ENCODE data around the gene CFAP20DC.

CFAP20DC gene

DNA sequence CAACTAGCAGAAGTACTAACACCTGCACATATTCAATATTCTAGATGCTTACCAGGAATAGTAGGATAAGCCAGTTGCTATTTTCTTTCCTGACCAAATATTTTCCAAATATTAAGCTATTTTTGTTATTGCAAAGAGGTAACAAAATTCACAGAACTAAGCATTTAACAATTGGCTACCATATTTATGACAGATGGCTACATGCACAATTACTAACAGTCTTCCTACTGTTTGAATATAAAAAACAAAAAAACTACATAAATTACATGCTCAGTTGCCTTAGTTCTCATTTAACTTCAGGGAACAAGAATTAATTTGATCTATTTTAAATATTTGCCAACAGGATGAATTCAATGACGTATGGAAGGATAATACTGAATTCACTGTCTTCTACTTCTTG is 36.2 kb downstream of the CFAP20DC start:
- TF ChIP-seq, protein P1, sequence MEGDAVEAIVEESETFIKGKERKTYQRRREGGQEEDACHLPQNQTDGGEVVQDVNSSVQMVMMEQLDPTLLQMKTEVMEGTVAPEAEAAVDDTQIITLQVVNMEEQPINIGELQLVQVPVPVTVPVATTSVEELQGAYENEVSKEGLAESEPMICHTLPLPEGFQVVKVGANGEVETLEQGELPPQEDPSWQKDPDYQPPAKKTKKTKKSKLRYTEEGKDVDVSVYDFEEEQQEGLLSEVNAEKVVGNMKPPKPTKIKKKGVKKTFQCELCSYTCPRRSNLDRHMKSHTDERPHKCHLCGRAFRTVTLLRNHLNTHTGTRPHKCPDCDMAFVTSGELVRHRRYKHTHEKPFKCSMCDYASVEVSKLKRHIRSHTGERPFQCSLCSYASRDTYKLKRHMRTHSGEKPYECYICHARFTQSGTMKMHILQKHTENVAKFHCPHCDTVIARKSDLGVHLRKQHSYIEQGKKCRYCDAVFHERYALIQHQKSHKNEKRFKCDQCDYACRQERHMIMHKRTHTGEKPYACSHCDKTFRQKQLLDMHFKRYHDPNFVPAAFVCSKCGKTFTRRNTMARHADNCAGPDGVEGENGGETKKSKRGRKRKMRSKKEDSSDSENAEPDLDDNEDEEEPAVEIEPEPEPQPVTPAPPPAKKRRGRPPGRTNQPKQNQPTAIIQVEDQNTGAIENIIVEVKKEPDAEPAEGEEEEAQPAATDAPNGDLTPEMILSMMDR (conservative IDR thresholded peaks at IDR 0.05; ENCODE audit: low read depth, low read length) = no peak
- no peaks in the 10 kb centered on the region for H3K36me3 ChIP-seq (ENCODE audit: insufficient read depth)
- H3K4me3 ChIP-seq (IDR thresholded peaks at IDR 0.05; ENCODE audit: insufficient read depth, low read depth, low read length) = no peak overlapping the region
- H2AFZ ChIP-seq (ENCODE audit: low read depth) = no peak overlapping the region
- no peaks in the 10 kb centered on the region for H3K27me3 ChIP-seq (ENCODE audit: insufficient read depth, low read depth)
- no peak overlapping the region for H3K4me2 ChIP-seq
- H3K79me2 ChIP-seq (ENCODE audit: insufficient read depth, low read depth) = no peaks in the 10 kb centered on the region
- H3K4me1 ChIP-seq (ENCODE audit: low read depth, poor library complexity, severe bottlenecking) = no peaks in the 10 kb centered on the region
- no peak overlapping the region for H3K27ac ChIP-seq
- no peaks in the 10 kb centered on the region for H4K20me1 ChIP-seq (ENCODE audit: insufficient read depth)
- no peak overlapping the region for H3K9ac ChIP-seq

DNA sequence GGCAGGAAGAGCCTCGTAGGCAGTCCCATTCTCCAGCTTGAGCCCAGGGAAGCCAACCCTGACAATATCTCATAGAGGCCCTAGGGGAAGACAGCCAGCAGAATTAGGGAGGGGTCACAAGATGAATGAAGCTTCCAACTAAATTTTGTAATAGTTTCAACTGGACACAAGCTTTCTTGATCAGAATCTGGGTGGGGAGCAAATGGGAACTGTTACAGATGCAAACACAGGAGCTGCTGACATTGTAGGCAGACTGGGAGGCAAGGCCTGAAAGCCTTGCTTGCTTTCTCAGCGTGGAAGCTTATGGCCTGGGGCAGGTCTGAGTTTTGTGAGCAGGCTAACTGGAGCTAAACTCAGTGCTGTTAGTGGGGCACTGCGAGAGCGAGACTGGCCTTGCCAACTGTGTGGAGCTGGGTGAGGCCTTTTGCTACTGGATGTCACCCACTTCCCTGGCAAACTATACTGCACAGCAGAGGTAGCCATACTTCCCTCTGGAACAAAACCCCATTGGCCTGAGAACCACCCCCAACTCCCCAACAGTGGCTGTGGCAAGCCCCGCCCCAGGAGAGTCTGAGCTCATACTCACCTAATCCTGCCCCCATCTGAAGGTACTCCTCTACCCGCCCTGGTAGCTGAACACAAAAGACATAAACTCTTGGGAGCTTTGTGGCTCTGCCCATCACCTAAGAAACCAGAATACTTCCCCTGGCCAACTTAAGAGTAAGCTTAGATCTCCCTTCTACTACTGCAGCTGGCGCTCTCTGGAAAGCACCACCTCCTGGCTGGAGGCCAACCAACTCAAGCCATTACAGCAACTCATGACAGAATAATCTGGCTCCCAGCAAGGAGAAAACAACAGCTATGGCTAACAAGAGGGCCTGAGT is 42.9 kb downstream of the CFAP20DC start:
- Histone ChIP-seq H3K27ac (no peak overlapping the region), H3K4me2 (no peak overlapping the region), H3K27me3 (ENCODE audit: insufficient read depth, low read depth) (no peaks in the 10 kb centered on the region), H3K36me3 (ENCODE audit: insufficient read depth) (no peaks in the 10 kb centered on the region), H2AFZ (ENCODE audit: low read depth) (no peak overlapping the region; the same call in 1 of the 2 replicates), H3K79me2 (ENCODE audit: insufficient read depth, low read depth) (no peaks in the 10 kb centered on the region), H3K4me3 (IDR thresholded peaks at IDR 0.05; ENCODE audit: insufficient read depth, low read depth, low read length) (no peak overlapping the region), H3K9ac (no peak overlapping the region), H3K4me1 (ENCODE audit: low read depth, poor library complexity, severe bottlenecking) (peaks cover 3% of the 10 kb centered on the region), H4K20me1 (ENCODE audit: insufficient read depth) (no peaks in the 10 kb centered on the region)
- TF ChIP-seq, protein P1 (conservative IDR thresholded peaks at IDR 0.05; ENCODE audit: low read depth, low read length) = no peak

DNA sequence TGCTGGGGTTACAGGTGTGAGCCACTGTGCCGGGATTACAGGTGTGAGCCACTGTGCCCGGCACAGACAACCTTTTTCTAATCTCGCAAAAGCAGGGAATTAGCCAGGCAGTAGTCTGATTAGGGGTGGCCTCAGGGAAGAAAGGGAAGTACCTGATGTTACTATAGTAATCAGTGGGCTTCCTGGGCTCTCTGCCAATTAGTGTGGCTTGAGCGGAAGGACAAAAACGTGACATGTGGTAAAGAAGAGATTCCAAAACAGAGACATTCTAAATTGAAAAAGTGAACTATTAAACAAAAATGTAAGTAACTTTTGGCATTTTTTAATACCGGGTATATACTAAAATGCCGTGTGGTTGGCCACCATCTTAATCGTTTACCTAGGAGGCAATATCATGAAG is 48.1 kb downstream of the CFAP20DC start:
- no peak overlapping the region for H3K4me3 ChIP-seq (IDR thresholded peaks at IDR 0.05; ENCODE audit: insufficient read depth, low read depth, low read length)
- no peaks in the 10 kb centered on the region for H3K36me3 ChIP-seq (ENCODE audit: insufficient read depth)
- no peaks in the 10 kb centered on the region for H3K4me1 ChIP-seq (ENCODE audit: low read depth, poor library complexity, severe bottlenecking)
- H3K9ac ChIP-seq = no peak overlapping the region
- no peak overlapping the region for H3K4me2 ChIP-seq
- TF ChIP-seq, protein P1 (conservative IDR thresholded peaks at IDR 0.05; ENCODE audit: low read depth, low read length) = no peak
- no peaks in the 10 kb centered on the region for H3K79me2 ChIP-seq (ENCODE audit: insufficient read depth, low read depth)
- H3K27me3 ChIP-seq (ENCODE audit: insufficient read depth, low read depth) = no peaks in the 10 kb centered on the region
- no peak overlapping the region for H2AFZ ChIP-seq (ENCODE audit: low read depth)
- H3K27ac ChIP-seq = no peak overlapping the region
- H4K20me1 ChIP-seq (ENCODE audit: insufficient read depth) = no peaks in the 10 kb centered on the region

DNA sequence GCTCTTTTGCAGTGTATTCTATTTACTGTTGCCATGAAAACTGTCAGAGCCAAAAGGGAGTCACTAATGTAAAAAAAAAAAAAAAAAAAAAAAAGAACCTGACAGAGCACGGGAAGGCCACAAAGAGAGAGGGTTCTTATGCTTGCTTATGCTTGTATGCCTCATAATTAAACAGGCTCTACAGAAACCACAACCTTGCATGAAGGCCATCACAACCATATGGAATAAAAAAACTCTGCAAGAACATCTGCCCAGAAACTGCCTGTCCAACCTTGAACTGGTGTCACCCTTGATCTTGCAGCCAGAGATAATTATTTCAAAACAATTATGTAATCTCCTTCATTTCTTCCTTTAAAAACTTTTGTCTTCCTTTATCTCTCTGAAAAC is 50.1 kb downstream of the CFAP20DC start:
- no peaks in the 10 kb centered on the region for H3K79me2 ChIP-seq (ENCODE audit: insufficient read depth, low read depth)
- no peak overlapping the region for H3K4me3 ChIP-seq (IDR thresholded peaks at IDR 0.05; ENCODE audit: insufficient read depth, low read depth, low read length)
- H3K36me3 ChIP-seq (ENCODE audit: insufficient read depth) = no peaks in the 10 kb centered on the region
- no peak overlapping the region for H3K4me2 ChIP-seq
- H4K20me1 ChIP-seq (ENCODE audit: insufficient read depth) = no peaks in the 10 kb centered on the region
- H2AFZ ChIP-seq (ENCODE audit: low read depth) = no peak overlapping the region
- H3K4me1 ChIP-seq (ENCODE audit: low read depth, poor library complexity, severe bottlenecking) = no peaks in the 10 kb centered on the region
- H3K27me3 ChIP-seq (ENCODE audit: insufficient read depth, low read depth) = no peaks in the 10 kb centered on the region
- H3K27ac ChIP-seq = no peak overlapping the region
- TF ChIP-seq, protein P1 (conservative IDR thresholded peaks at IDR 0.05; ENCODE audit: low read depth, low read length) = no peak
- H3K9ac ChIP-seq = no peak overlapping the region
